22Rv1 (cell line): Measurements from ENCODE around the gene IMMP2L.

Experiments
- ZFX ChIP-seq: fragments of 450-650 bp; IDR thresholded peaks from 2 replicates; pipeline ENCODE4 v1.6.1; 2017; ENCODE audit warnings: antibody characterized with exemption, borderline replicate concordance
- TF ChIP-seq, protein P1 (sequence below): fragments of 450-650 bp; IDR thresholded peaks from 2 replicates; pipeline ENCODE4 v1.5.1; 2017; ENCODE audit warnings: mild to moderate bottlenecking

DNA sequence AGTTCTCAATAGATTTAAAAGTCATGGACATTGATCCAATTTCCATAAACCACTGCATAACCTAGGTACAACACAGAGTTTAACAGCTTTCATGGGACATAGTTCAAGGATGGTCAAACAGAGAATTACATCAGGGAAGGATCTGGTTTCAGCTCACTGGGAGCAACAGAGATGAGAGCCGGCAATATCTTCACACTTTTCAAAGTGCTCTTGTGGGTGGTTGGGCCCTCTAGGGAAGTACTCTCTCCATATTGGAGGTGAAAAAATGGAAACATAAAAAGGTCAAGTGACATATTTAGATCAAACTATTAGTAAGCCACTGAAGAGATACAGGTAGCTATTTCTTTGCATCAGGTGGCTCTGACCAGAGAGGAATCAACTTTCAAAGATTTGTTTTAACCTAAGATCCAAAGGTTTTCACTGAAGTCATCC is 533.1 kb downstream of the IMMP2L start:
- TF ChIP-seq, protein P1, sequence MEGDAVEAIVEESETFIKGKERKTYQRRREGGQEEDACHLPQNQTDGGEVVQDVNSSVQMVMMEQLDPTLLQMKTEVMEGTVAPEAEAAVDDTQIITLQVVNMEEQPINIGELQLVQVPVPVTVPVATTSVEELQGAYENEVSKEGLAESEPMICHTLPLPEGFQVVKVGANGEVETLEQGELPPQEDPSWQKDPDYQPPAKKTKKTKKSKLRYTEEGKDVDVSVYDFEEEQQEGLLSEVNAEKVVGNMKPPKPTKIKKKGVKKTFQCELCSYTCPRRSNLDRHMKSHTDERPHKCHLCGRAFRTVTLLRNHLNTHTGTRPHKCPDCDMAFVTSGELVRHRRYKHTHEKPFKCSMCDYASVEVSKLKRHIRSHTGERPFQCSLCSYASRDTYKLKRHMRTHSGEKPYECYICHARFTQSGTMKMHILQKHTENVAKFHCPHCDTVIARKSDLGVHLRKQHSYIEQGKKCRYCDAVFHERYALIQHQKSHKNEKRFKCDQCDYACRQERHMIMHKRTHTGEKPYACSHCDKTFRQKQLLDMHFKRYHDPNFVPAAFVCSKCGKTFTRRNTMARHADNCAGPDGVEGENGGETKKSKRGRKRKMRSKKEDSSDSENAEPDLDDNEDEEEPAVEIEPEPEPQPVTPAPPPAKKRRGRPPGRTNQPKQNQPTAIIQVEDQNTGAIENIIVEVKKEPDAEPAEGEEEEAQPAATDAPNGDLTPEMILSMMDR: no peak
- no peak for TF ChIP-seq ZFX
